H9 (cell line): ENCODE measurements around the gene GAREM1. TPM values are rescaled to one million over a fixed set of nuclear protein-coding genes. Genes with fewer than 3 reads are reported as not detected.

ENCODE experiments used
- DNase-seq: peaks from one replicate; pipeline ENCODE4 v3.0.0-alpha.2; 2017
- H2AFZ ChIP-seq: one replicate; pipeline ENCODE4 v1.6.1; 2013; ENCODE audit warnings: mild to moderate bottlenecking, low read length, control low read depth, moderate library complexity
- H2AK5ac ChIP-seq: 2 replicates; pipeline ENCODE4 v1.6.1; 2013; ENCODE audit warnings: low read length, control low read depth, mixed read lengths; ENCODE audit not compliant: insufficient read length
- H2BK120ac ChIP-seq: one replicate; pipeline ENCODE4 v1.6.1; 2013; ENCODE audit warnings: low read depth, mild to moderate bottlenecking, low read length, control low read depth, inconsistent platforms; ENCODE audit not compliant: poor library complexity, severe bottlenecking
- H2BK12ac ChIP-seq: 2 replicates; pipeline ENCODE4 v1.6.1; 2013; ENCODE audit warnings: low read length, control low read depth, mixed read lengths, low read depth; ENCODE audit not compliant: insufficient read length
- H2BK15ac ChIP-seq: 2 replicates; pipeline ENCODE4 v1.6.1; 2013; ENCODE audit warnings: low read depth, low read length, control low read depth
- H2BK20ac ChIP-seq: one replicate; pipeline ENCODE4 v1.6.1; 2013; ENCODE audit warnings: low read depth, mild to moderate bottlenecking, low read length, control low read depth, inconsistent platforms; ENCODE audit not compliant: poor library complexity, severe bottlenecking
- H2BK5ac ChIP-seq: 2 replicates; pipeline ENCODE4 v1.6.1; 2013; ENCODE audit warnings: low read length, control low read depth, mixed read lengths; ENCODE audit not compliant: insufficient read length
- H3K14ac ChIP-seq: 2 replicates; pipeline ENCODE4 v1.6.1; 2013; ENCODE audit warnings: low read length, control low read depth; ENCODE audit not compliant: insufficient read depth
- H3K18ac ChIP-seq: 2 replicates; pipeline ENCODE4 v1.6.1; 2013; ENCODE audit warnings: low read depth, mild to moderate bottlenecking, mixed read lengths, low read length, control low read depth; ENCODE audit not compliant: insufficient read length
- H3K23ac ChIP-seq: 2 replicates; pipeline ENCODE4 v1.6.1; 2013; ENCODE audit warnings: low read length, control low read depth, mixed read lengths, low read depth; ENCODE audit not compliant: insufficient read length
- H3K23me2 ChIP-seq: 2 replicates; pipeline ENCODE4 v1.6.1; 2013; ENCODE audit warnings: low read depth, mild to moderate bottlenecking, mixed read lengths, low read length, control low read depth; ENCODE audit not compliant: insufficient read length, poor library complexity, severe bottlenecking
- H3K27ac ChIP-seq: 2 replicates; pipeline ENCODE4 v1.5.1; 2013; ENCODE audit warnings: low read length, control low read depth, mixed read lengths, low read depth; ENCODE audit not compliant: insufficient read length
- H3K27me3 ChIP-seq: 2 replicates; pipeline ENCODE4 v1.6.1; 2013; ENCODE audit warnings: low read length, control low read depth, inconsistent platforms; ENCODE audit not compliant: insufficient read depth
- H3K4ac ChIP-seq: 2 replicates; pipeline ENCODE4 v1.6.1; 2013; ENCODE audit warnings: low read depth, mild to moderate bottlenecking, control low read depth, inconsistent platforms, low read length, moderate library complexity
- H3K4me1 ChIP-seq: 2 replicates; pipeline ENCODE4 v1.6.1; 2013; ENCODE audit warnings: low read length, control low read depth, inconsistent platforms; ENCODE audit not compliant: insufficient read depth
- H3K4me2 ChIP-seq: 2 replicates; pipeline ENCODE4 v1.6.1; 2013; ENCODE audit warnings: low read length, control low read depth, mixed read lengths; ENCODE audit not compliant: insufficient read length, insufficient read depth
- H3K56ac ChIP-seq: 2 replicates; pipeline ENCODE4 v1.6.1; 2013; ENCODE audit warnings: low read depth, mild to moderate bottlenecking, mixed read lengths, low read length, control low read depth; ENCODE audit not compliant: insufficient read length
- H3K79me1 ChIP-seq: 2 replicates; pipeline ENCODE4 v1.6.1; 2013; ENCODE audit warnings: low read depth, mild to moderate bottlenecking, moderate library complexity, low read length, control low read depth, inconsistent platforms; ENCODE audit not compliant: insufficient read depth, poor library complexity, severe bottlenecking
- H3K79me2 ChIP-seq: 2 replicates; pipeline ENCODE4 v1.6.1; 2013; ENCODE audit warnings: low read length, control low read depth, inconsistent platforms; ENCODE audit not compliant: insufficient read depth
- H3K9ac ChIP-seq: 2 replicates; pipeline ENCODE4 v1.6.1; 2013; ENCODE audit warnings: low read length, control low read depth, mixed read lengths; ENCODE audit not compliant: insufficient read length; ENCODE audit errors: extremely low read depth
- H3K9me3 ChIP-seq: one replicate; pipeline ENCODE4 v1.6.1; 2013; ENCODE audit warnings: low read depth, low read length, inconsistent platforms; ENCODE audit not compliant: control insufficient read depth
- H3T11ph ChIP-seq: one replicate; pipeline ENCODE4 v1.6.1; 2013; ENCODE audit warnings: mild to moderate bottlenecking, low read length, control low read depth, inconsistent platforms
- H4K20me1 ChIP-seq: one replicate; pipeline ENCODE4 v1.6.1; 2013; ENCODE audit not compliant: control insufficient read depth, insufficient read length, insufficient read depth
- H4K5ac ChIP-seq: 2 replicates; pipeline ENCODE4 v1.6.1; 2013; ENCODE audit warnings: low read depth, mild to moderate bottlenecking, mixed read lengths, low read length, control low read depth; ENCODE audit not compliant: insufficient read length
- H4K8ac ChIP-seq: replicated peaks from 2 replicates; pipeline ENCODE4 v1.6.1; 2013; ENCODE audit warnings: low read length, control low read depth, mixed read lengths, low read depth; ENCODE audit not compliant: insufficient read length
- H4K91ac ChIP-seq: 2 replicates; pipeline ENCODE4 v1.6.1; 2013; ENCODE audit warnings: low read depth, mild to moderate bottlenecking, moderate library complexity, mixed read lengths, low read length, control low read depth; ENCODE audit not compliant: insufficient read length
- H3K27ac Mint-ChIP-seq, 3 experiments: 2 replicates in 2 of 3; 3 replicates in 1 of 3; pipeline ENCODE4 v1.8.0; 2020 to 2021; ENCODE audit warnings: mixed read lengths in 3 of 3, mild to moderate bottlenecking in 1 of 3, moderate library complexity in 1 of 3
- H3K27me3 Mint-ChIP-seq: 2 replicates; pipeline ENCODE4 v1.8.0; 2021; ENCODE audit warnings: low read depth, mild to moderate bottlenecking, moderate library complexity, mixed read lengths
- H3K36me3 Mint-ChIP-seq, 3 experiments: 2 replicates in 2 of 3; 3 replicates in 1 of 3; pipeline ENCODE4 v1.8.0; 2020 to 2021; ENCODE audit warnings: low read depth in 3 of 3, mixed read lengths in 3 of 3; ENCODE audit not compliant: insufficient read depth in 1 of 3
- H3K4me1 Mint-ChIP-seq, 2 experiments: 2 replicates each; pipeline ENCODE4 v1.8.0; 2020; ENCODE audit warnings: mixed read lengths in 2 of 2
- H3K4me3 Mint-ChIP-seq, 2 experiments: 2 replicates in 1 of 2; 3 replicates in 1 of 2; pipeline ENCODE4 v1.8.0; 2020 to 2021; ENCODE audit warnings: mild to moderate bottlenecking in 2 of 2, mixed read lengths in 2 of 2, moderate library complexity in 1 of 2
- H3K9me3 Mint-ChIP-seq, 2 experiments: 2 replicates in 1 of 2; 3 replicates in 1 of 2; pipeline ENCODE4 v1.8.0; 2020; ENCODE audit warnings: mild to moderate bottlenecking in 2 of 2, mixed read lengths in 2 of 2, moderate library complexity in 1 of 2
- WGBS: extraction: QIAGEN DNeasy Blood & Tissue Kit; methylation state at CpG from one replicate; pipeline ENCODE4 v1.1.7; 2013; ENCODE audit warnings: missing lambda C conversion rate, low lambda C conversion rate, mixed read lengths; ENCODE audit not compliant: insufficient read length; ENCODE audit errors: extremely low coverage; 5-methylcytosine and 5-hydroxymethylcytosine counted together
- total RNA-seq: library from RNA; stranded (reverse); gene quantifications from 2 replicates; pipeline ENCODE4 v1.2.1, GENCODE V29; 2021
- TF ChIP-seq, protein P1 (sequence below): fragments of 200-600 bp; sonication (generic); conservative IDR thresholded peaks from 3 replicates; pipeline ENCODE4 v1.8.0; 2021; ENCODE audit warnings: antibody characterized with exemption, mild to moderate bottlenecking

The GAREM1 gene
- total RNA-seq, 1 experiment from 2014 or later: 4.4 TPM

- no peak overlapping the region for H3K4me2 ChIP-seq
- no peaks in the 10 kb centered on the region; the same call in 1 of the 2 replicates for H3K4me1 ChIP-seq
- H2AK5ac ChIP-seq: no peak overlapping the region
- H4K91ac ChIP-seq: no peak overlapping the region
- H3K27ac ChIP-seq: no peak overlapping the region
- H3K4me3 Mint-ChIP-seq: no peak overlapping the region
- H3K23ac ChIP-seq: no peak overlapping the region
- no peaks in the 10 kb centered on the region for H3K79me1 ChIP-seq
- no peak overlapping the region for H2BK120ac ChIP-seq
- H3K9me3 Mint-ChIP-seq: peaks cover under 1 to 4% of the 10 kb centered on the region in 2 experiments; a peak in 3 of 5 replicates
- H3K27me3 ChIP-seq: no peaks in the 10 kb centered on the region
- H3K9me3 ChIP-seq: no peaks in the 10 kb centered on the region
- H2BK5ac ChIP-seq: no peak overlapping the region
- no peak overlapping the region for H2BK12ac ChIP-seq
- no peak for DNase-seq
- H3K36me3 Mint-ChIP-seq: peaks cover 0 to 8% (median 4%) of the 10 kb centered on the region in 3 experiments; a peak in 4 of 7 replicates
- H3K56ac ChIP-seq: no peak overlapping the region
- no peak overlapping the region for H2BK15ac ChIP-seq
- no CpG with 5 or more reads among the region's 1 CpG for WGBS
- H3K4ac ChIP-seq: no peak overlapping the region
- H2AFZ ChIP-seq: no peak overlapping the region
- H3K14ac ChIP-seq: no peak overlapping the region
- H3K27ac Mint-ChIP-seq: no peak overlapping the region
- H3K79me2 ChIP-seq: no peaks in the 10 kb centered on the region
- TF ChIP-seq, protein P1, sequence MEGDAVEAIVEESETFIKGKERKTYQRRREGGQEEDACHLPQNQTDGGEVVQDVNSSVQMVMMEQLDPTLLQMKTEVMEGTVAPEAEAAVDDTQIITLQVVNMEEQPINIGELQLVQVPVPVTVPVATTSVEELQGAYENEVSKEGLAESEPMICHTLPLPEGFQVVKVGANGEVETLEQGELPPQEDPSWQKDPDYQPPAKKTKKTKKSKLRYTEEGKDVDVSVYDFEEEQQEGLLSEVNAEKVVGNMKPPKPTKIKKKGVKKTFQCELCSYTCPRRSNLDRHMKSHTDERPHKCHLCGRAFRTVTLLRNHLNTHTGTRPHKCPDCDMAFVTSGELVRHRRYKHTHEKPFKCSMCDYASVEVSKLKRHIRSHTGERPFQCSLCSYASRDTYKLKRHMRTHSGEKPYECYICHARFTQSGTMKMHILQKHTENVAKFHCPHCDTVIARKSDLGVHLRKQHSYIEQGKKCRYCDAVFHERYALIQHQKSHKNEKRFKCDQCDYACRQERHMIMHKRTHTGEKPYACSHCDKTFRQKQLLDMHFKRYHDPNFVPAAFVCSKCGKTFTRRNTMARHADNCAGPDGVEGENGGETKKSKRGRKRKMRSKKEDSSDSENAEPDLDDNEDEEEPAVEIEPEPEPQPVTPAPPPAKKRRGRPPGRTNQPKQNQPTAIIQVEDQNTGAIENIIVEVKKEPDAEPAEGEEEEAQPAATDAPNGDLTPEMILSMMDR: no peak
- peaks cover 12 to 32% of the 10 kb centered on the region in 2 experiments; a peak in 2 of 4 replicates for H3K4me1 Mint-ChIP-seq
- no peak overlapping the region for H3K18ac ChIP-seq
- H3K27me3 Mint-ChIP-seq: no peaks in the 10 kb centered on the region
- no peak overlapping the region for H2BK20ac ChIP-seq
- H4K20me1 ChIP-seq: no peaks in the 10 kb centered on the region
- no peaks in the 10 kb centered on the region for H3K23me2 ChIP-seq
- no peak overlapping the region for H3T11ph ChIP-seq
- no peak overlapping the region for H3K9ac ChIP-seq
- no peak overlapping the region for H4K8ac ChIP-seq
- H4K5ac ChIP-seq: no peak overlapping the region
Measured at GRCh38 chr18:32284284-32284683, 186.4 kb downstream of the GAREM1 start.
